Heart left ventricle (tissue), 16 donors: ENCODE data around the gene NRP1. TPM values are rescaled to one million over a fixed set of nuclear protein-coding genes. Genes with fewer than 3 reads are reported as not detected.

Experiments
- ATAC-seq, 4 donors: fragments of 200-7000 bp; cut with Tn5 transposase; one replicate each; pipeline ENCODE4 v1.9.1; 2020 to 2022; ENCODE audit warnings: moderate library complexity in 4 of 4, mild to moderate bottlenecking in 3 of 4, moderate number of reproducible peaks in 1 of 4
- DNase-seq, 5 donors: peaks; one replicate each; pipeline ENCODE4 v3.0.0-alpha.2; 2020
- H3K27ac ChIP-seq, 12 donors: fragments of 200-600 bp; sonication (generic) in 4 of 12; one replicate each; pipeline versions ENCODE4 v1.5.0 to v1.8.0; 2016 to 2022; ENCODE audit warnings: mild to moderate bottlenecking in 2 of 12
- H3K27me3 ChIP-seq, 9 donors: fragments of 200-600 bp; sonication (generic) in 2 of 9; one replicate each; pipeline versions ENCODE4 v1.5.1 to v1.8.0; 2016 to 2022; ENCODE audit warnings: mild to moderate bottlenecking in 3 of 9
- H3K36me3 ChIP-seq, 9 donors: fragments of 200-600 bp; sonication (generic) in 2 of 9; one replicate each; pipeline versions ENCODE4 v1.5.0 to v1.8.0; 2018 to 2022; ENCODE audit warnings: mild to moderate bottlenecking in 2 of 9
- H3K4me1 ChIP-seq, 12 donors: fragments of 200-600 bp; sonication (generic) in 4 of 12; one replicate each; pipeline versions ENCODE4 v1.5.0 to v1.8.0; 2016 to 2022; ENCODE audit warnings: mild to moderate bottlenecking in 3 of 12
- H3K4me3 ChIP-seq, 12 donors: fragments of 200-600 bp; sonication (generic) in 4 of 12; one replicate each; pipeline versions ENCODE4 v1.5.0 to v1.8.0; 2017 to 2022; ENCODE audit warnings: mild to moderate bottlenecking in 9 of 12, moderate library complexity in 4 of 12
- H3K9me3 ChIP-seq, 12 donors: fragments of 200-600 bp; sonication (generic) in 4 of 12; one replicate each; pipeline versions ENCODE4 v1.5.0 to v1.8.0; 2016 to 2022; ENCODE audit warnings: mild to moderate bottlenecking in 1 of 12
- CTCF ChIP-seq, 12 donors: fragments of 200-600 bp; sonication (generic) in 4 of 12; IDR thresholded peaks; one replicate each; pipeline versions ENCODE4 v1.5.0 to v1.8.0; 2018 to 2022; ENCODE audit warnings: antibody characterized with exemption in 12 of 12, mild to moderate bottlenecking in 5 of 12
- POLR2A ChIP-seq, 2 donors: fragments of 450-650 bp; IDR thresholded peaks; one replicate each; pipeline ENCODE4 v1.6.1; 2017; ENCODE audit warnings: antibody characterized with exemption in 2 of 2, mild to moderate bottlenecking in 2 of 2, moderate library complexity in 2 of 2
- WGBS, 4 donors: extraction: QIAGEN DNeasy Blood & Tissue Kit in 2 of 4; methylation state at CpG; one replicate each; pipeline versions ENCODE4 v1.1.5 to v1.1.7; 2013 to 2018; 5-methylcytosine and 5-hydroxymethylcytosine counted together
- intact Hi-C, 10 donors: fragments of 100-400 bp; cut with DNase I; formaldehyde crosslinking; loops; one replicate each; pipeline versions ENCODE4 v1.11.1 to v1.14.2; 2022
- polyA plus RNA-seq, 2 donors: library from polyadenylated mRNA; stranded (reverse); fragments of 200-250 nt; gene quantifications; one replicate each; pipeline ENCODE4 v1.2.3, GENCODE V29; 2013
- total RNA-seq, 9 donors: library from RNA; depleted of rRNA in 2 of 9; stranded (reverse); fragments of >200 nt in 2 of 9; fragmentation: NEBNext Ultra II Directional in 3 of 9; extraction: Animal tissue kit (Norgen Biotek cat#: 25700) in 3 of 9; gene quantifications; one replicate each; pipeline versions ENCODE4 v1.1.0 to v1.2.4, GENCODE V29; 2016 to 2023
- donor health status: ischemic (EF 13 %, LVEDD 7.1; RV severe dilation, severe dysfunction).
- donor health status: healthy with polysubstance abuse.
- donor health status: DM: no; HTN: yes; CAD: no.
- donor health status: DM: no; HTN: no; CAD: no.
- donor health status: ischemic (EF 25% LVEDD 6.9; RV normal size, moderate dysfunction).
- donor health status: ischemic (EF 25% LVEDD 5.7; RV mildly dilated, moderate dysfunction).
- donor health status: healthy.
- donor health status: DM: yes; HTN: yes; CAD: no.
- donor health status: ischemic (EF 35%, LVEDD 5.7; RV mildly dilated, moderate dysfunction).
- donor health status: nonischemic (EF 11% LVEDD 7.7; RV severe dilation, severe dysfunction).
- donor health status: DM: yes; HTN: yes; CAD: no.
- donor health status: PGD.
- donor health status: ischemic (EF 29% LVEDD 5.4; RV normal size, mild dysfunction).
- donor health status: nonischemic (EF 23%, LVEDD 6.1; RV moderate dilation, normal function).

NRP1 gene
- total and polyA plus RNA-seq, 11 donors: 47.1 to 279 (median 152) TPM

DNA sequence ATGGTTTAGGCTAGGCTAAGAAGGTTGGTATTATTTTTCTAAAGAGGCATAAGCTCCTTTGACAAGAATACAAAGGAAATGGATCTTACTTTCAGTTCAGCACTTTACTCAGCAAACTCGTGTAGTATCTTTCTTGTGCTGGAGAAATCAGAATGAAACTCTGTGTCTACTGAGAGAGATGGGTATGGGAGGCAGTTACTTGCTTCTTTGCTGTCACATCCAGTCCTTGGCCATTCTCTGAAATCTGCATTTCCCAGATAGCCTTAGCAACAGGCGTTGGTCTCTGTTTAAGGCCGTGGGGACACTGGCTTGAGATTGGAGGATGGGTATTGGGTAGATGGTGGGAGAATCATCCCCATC lies 180.5 kb downstream of the NRP1 start:
- peak overlapping the region; percentile 35 to 88 (median 69) for H3K27ac ChIP-seq
- no peaks in the 10 kb centered on the region for H3K27me3 ChIP-seq
- H3K36me3 ChIP-seq: no peaks in the 10 kb centered on the region
- H3K4me3 ChIP-seq: no peak overlapping the region
- H3K4me1 ChIP-seq: peaks cover 0 to 61% (median 17%) of the 10 kb centered on the region in 12 donors
- DNase-seq (no peak), ATAC-seq (no peak)
- TF ChIP-seq CTCF (IDR thresholded peaks at IDR 0.05) (no peak), POLR2A (IDR thresholded peaks at IDR 0.05) (no peak)
- WGBS, 4 donors: 67 to 76% (median 74%) methylated on average over 3 of the region's 3 CpGs
- H3K9me3 ChIP-seq: no peaks in the 10 kb centered on the region
- intact Hi-C loops: loop anchor here in 4 of 10 donors (2.0 to 10.0 kb wide), 5 partner anchors 37 to 147 kb away; no protein-coding TSS in a partner anchor

DNA sequence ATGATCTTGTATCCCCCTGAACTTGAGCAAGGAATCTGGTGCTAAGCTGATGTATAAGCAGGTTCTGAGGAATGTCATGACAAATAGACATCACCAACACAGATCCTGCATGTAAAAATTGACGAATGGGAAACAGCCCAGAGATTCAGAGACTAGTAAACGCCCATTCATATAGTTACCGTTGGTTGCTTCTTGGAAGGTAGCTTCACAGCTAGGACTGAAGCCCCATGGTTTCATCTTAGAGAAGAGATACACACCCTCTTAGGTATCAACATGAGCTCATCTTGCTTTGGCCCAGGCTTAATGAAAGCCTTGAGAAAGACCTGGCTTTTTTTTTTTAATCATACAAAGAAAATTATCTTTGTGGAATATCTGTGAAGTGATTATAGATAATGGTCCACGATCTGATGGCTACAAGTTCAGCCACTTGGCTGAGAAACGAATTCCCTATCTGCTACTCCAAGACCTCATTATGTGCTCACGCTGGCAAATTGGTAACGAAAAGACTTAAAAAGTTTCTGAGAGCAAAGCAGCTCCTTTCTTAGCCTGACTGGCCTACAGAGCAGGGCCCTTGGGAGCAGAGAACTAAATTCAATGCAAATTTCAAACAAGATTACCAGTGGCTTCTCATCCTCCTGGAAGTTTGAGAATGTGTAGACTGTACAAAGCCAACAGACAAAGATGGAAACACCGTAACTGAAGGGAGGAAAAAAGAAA lies 181.1 kb downstream of the NRP1 start:
- intact Hi-C loops: loop anchor here in 4 of 10 donors (5.0 to 10.0 kb wide), 4 partner anchors 41 to 146 kb away; no protein-coding TSS in a partner anchor
- no peak for ATAC-seq
- Histone ChIP-seq H3K27ac (peak overlapping the region; percentile 35 to 88 (median 69)), H3K4me1 (peaks cover 0 to 61% (median 17%) of the 10 kb centered on the region in 12 donors), H3K9me3 (no peaks in the 10 kb centered on the region), H3K27me3 (no peaks in the 10 kb centered on the region), H3K36me3 (no peaks in the 10 kb centered on the region), H3K4me3 (no peak overlapping the region)
- TF ChIP-seq POLR2A (IDR thresholded peaks at IDR 0.05) (no peak), CTCF (IDR thresholded peaks at IDR 0.05) (no peak)
- no peak for DNase-seq
- 81 to 87% (median 84%) methylated on average over 8 of the region's 8 CpGs for WGBS, 4 donors

DNA sequence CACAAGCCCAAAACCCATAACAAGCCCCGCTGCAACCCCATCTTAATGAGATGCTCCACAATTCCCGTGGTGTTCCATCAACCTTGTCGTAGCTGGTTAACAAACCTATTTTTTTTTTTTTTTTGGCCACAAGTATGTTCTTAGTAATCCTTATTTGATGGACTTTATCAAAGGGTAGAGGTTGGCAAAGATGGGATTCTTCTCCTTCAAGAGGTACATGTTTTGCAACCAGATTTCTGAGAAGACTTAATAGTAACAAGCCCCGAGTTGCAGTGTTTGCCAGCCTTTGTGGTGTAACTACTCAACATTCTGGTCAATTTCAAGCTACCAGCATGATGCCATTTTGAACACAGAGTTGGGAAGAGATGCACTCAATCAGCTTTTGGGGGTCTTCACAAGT lies 181.7 kb downstream of the NRP1 start:
- ATAC-seq (no peak), DNase-seq (no peak)
- H3K9me3 ChIP-seq: no peaks in the 10 kb centered on the region
- TF ChIP-seq POLR2A (IDR thresholded peaks at IDR 0.05) (no peak), CTCF (IDR thresholded peaks at IDR 0.05) (no peak)
- H3K36me3 ChIP-seq: no peaks in the 10 kb centered on the region
- intact Hi-C loops: loop anchor here in 4 of 10 donors (5.0 to 10.0 kb wide), 4 partner anchors 40 to 145 kb away; no protein-coding TSS in a partner anchor
- no peaks in the 10 kb centered on the region for H3K27me3 ChIP-seq
- H3K4me3 ChIP-seq: no peak overlapping the region
- peaks cover 0 to 61% (median 17%) of the 10 kb centered on the region in 12 donors for H3K4me1 ChIP-seq
- WGBS, 4 donors: 88 to 96% (median 92%) methylated on average over 4 of the region's 4 CpGs
- H3K27ac ChIP-seq: peak overlapping the region in 9 of 12 donors; percentile 52 to 88 (median 71)

DNA sequence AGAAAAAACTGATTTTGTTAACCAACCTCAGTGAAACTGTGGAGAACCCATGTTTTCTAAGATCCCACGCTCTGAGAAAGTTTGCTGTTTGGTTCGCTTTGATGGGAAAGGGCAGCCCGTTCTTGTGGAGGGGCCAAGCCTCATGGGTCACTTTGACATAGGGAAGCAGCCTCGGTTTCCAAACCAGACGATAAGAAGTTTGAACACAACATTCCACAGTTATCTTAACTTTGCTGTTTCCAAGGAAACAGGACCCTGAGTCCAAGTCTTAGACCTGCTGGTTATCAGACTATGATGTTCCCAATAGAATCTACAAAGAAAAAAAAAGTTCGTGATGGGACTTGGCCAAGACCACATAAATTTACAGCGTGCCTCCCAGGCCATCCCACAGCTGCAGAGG lies 182.3 kb downstream of the NRP1 start:
- H3K36me3 ChIP-seq: no peaks in the 10 kb centered on the region
- peak overlapping the region in 9 of 12 donors; percentile 59 to 88 (median 74) for H3K27ac ChIP-seq
- ATAC-seq (peak; percentile 59 to 80 (median 68)), DNase-seq (peak in 4 of 5 donors; percentile 59 to 72 (median 62))
- H3K9me3 ChIP-seq: no peaks in the 10 kb centered on the region
- peaks cover 0 to 57% (median 17%) of the 10 kb centered on the region in 12 donors for H3K4me1 ChIP-seq
- H3K4me3 ChIP-seq: no peak overlapping the region
- TF ChIP-seq POLR2A (IDR thresholded peaks at IDR 0.05): no peak
- TF ChIP-seq CTCF (IDR thresholded peaks at IDR 0.05): no peak
- intact Hi-C loops: loop anchor here in 4 of 10 donors (5.0 to 10.0 kb wide), 4 partner anchors 40 to 145 kb away; no protein-coding TSS in a partner anchor
- 56 to 62% (median 58%) methylated on average over 7 of the region's 7 CpGs for WGBS, 4 donors
- H3K27me3 ChIP-seq: no peaks in the 10 kb centered on the region
